NB4 (cell line): ENCODE results near the gene CHSY1.

Experiments used
- MYC ChIP-seq: IDR thresholded peaks from 2 replicates; pipeline ENCODE4 v1.6.1; 2011; ENCODE audit warnings: low read depth, low read length
- POLR2A ChIP-seq: IDR thresholded peaks from 2 replicates; pipeline ENCODE4 v1.6.1; 2011; ENCODE audit warnings: mild to moderate bottlenecking; ENCODE audit not compliant: insufficient read length; ENCODE audit errors: extremely low read depth
- TF ChIP-seq, protein P1 (sequence below): IDR thresholded peaks from one replicate; pipeline ENCODE4 v1.5.1; 2012; ENCODE audit warnings: low read depth, low read length

DNA sequence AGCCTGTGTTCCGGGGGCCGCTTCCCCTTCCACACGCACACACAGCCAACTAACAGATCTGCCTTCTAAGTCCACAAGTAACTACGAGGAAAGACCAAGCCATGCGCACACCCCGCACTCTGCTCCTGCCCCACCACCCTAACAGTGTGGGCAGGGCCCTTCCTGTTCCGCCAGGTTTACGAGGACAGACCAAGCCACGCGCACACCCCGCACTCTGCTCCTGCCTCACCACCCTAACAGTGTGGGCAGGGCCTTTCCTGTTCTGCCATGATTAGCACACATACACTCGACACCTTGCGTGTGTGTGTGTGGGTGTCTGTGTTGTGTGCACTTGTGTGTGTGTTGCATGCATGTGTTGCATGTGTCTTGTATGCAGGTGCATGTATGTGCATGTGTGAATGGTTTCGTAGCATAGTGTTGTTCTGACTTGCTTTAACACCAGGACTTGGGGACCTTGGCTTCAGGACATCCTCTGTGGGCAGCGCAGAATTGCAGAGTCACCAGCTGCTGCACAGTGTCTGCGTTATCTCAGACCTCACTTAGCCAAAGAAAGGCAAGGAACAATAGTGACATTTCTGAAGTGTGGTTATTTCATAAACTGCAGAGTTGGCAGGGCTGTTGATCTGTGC is 114.4 kb downstream of the CHSY1 start:
- TF ChIP-seq, protein P1, sequence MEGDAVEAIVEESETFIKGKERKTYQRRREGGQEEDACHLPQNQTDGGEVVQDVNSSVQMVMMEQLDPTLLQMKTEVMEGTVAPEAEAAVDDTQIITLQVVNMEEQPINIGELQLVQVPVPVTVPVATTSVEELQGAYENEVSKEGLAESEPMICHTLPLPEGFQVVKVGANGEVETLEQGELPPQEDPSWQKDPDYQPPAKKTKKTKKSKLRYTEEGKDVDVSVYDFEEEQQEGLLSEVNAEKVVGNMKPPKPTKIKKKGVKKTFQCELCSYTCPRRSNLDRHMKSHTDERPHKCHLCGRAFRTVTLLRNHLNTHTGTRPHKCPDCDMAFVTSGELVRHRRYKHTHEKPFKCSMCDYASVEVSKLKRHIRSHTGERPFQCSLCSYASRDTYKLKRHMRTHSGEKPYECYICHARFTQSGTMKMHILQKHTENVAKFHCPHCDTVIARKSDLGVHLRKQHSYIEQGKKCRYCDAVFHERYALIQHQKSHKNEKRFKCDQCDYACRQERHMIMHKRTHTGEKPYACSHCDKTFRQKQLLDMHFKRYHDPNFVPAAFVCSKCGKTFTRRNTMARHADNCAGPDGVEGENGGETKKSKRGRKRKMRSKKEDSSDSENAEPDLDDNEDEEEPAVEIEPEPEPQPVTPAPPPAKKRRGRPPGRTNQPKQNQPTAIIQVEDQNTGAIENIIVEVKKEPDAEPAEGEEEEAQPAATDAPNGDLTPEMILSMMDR: peak; percentile 3
- no peak for TF ChIP-seq POLR2A
- TF ChIP-seq MYC: peak; percentile 95
